ENCODE data around the gene PCK2. TPM values are rescaled to one million over a fixed set of nuclear protein-coding genes. Genes with fewer than 3 reads are reported as not detected.

PCK2 gene
- total RNA-seq, 2 donors from 2014 or later, result 133 to 173 TPM

- intact Hi-C loops (cut with DNase I), result no loop called here
- DNase-seq, result no peak
- no peaks in the 10 kb centered on the region for H3K36me3 ChIP-seq
- H3K27ac ChIP-seq, result no peak overlapping the region
- H3K4me1 ChIP-seq, result no peaks in the 10 kb centered on the region
- H3K27me3 ChIP-seq, result no peaks in the 10 kb centered on the region
- no peak overlapping the region for H3K9ac ChIP-seq (ENCODE audit: low read depth in 2 of 2, low read length in 2 of 2)
- H3K4me3 ChIP-seq, result no peak overlapping the region
- no peak for TF ChIP-seq CTCF (IDR thresholded peaks at IDR 0.05)
- no peaks in the 10 kb centered on the region for H3K9me3 ChIP-seq
Measured at GRCh38 chr14:24080142-24080530, 14.0 kb upstream of the PCK2 start.

GRCh38 chr14:24080888-24081738 lies 13.0 kb upstream of the PCK2 start:
- intact Hi-C loops (cut with DNase I), result no loop called here
- no peak for TF ChIP-seq CTCF (IDR thresholded peaks at IDR 0.05)
- H3K9ac ChIP-seq (ENCODE audit: low read depth in 2 of 2, low read length in 2 of 2), result peak overlapping the region; percentile 62 to 73

GRCh38 chr14:24081739-24082211 lies 12.3 kb upstream of the PCK2 start:
- TF ChIP-seq CTCF (IDR thresholded peaks at IDR 0.05), result no peak
- H3K4me3 ChIP-seq, result peak overlapping the region; percentile 72
- no peak for DNase-seq
- no peaks in the 10 kb centered on the region for H3K27me3 ChIP-seq
- intact Hi-C loops (cut with DNase I), result no loop called here
- peak overlapping the region; percentile 62 to 73 for H3K9ac ChIP-seq (ENCODE audit: low read depth in 2 of 2, low read length in 2 of 2)
- no peaks in the 10 kb centered on the region for H3K9me3 ChIP-seq
- no peaks in the 10 kb centered on the region for H3K36me3 ChIP-seq
- H3K4me1 ChIP-seq, result no peaks in the 10 kb centered on the region
- H3K27ac ChIP-seq, result peak overlapping the region; percentile 67

More at GRCh38 chr14:24080888-24081738, 13.0 kb upstream of the PCK2 start:
- Histone ChIP-seq H3K9me3 (no peaks in the 10 kb centered on the region), H3K27me3 (no peaks in the 10 kb centered on the region), H3K36me3 (no peaks in the 10 kb centered on the region), H3K4me1 (no peaks in the 10 kb centered on the region), H3K4me3 (peak overlapping the region; percentile 72), H3K27ac (peak overlapping the region; percentile 67)
- DNase-seq, result peak; percentile 86

- intact Hi-C loops (cut with DNase I), result no loop called here
- no peak for TF ChIP-seq CTCF (IDR thresholded peaks at IDR 0.05)
- Histone ChIP-seq H3K4me1 (no peaks in the 10 kb centered on the region), H3K36me3 (no peaks in the 10 kb centered on the region), H3K9ac (ENCODE audit: low read depth in 2 of 2, low read length in 2 of 2) (no peak overlapping the region), H3K27me3 (no peaks in the 10 kb centered on the region), H3K9me3 (no peaks in the 10 kb centered on the region), H3K27ac (no peak overlapping the region), H3K4me3 (no peak overlapping the region)
- no peak for DNase-seq
Measured at GRCh38 chr14:24082411-24083080, 11.6 kb upstream of the PCK2 start.

GRCh38 chr14:24083462-24083861 lies 10.6 kb upstream of the PCK2 start:
- Histone ChIP-seq H3K9ac (ENCODE audit: low read depth in 2 of 2, low read length in 2 of 2) (no peak overlapping the region), H3K4me3 (no peak overlapping the region), H3K27ac (no peak overlapping the region), H3K36me3 (no peaks in the 10 kb centered on the region), H3K9me3 (no peaks in the 10 kb centered on the region), H3K27me3 (no peaks in the 10 kb centered on the region), H3K4me1 (no peaks in the 10 kb centered on the region)
- intact Hi-C loops (cut with DNase I), result no loop called here
- TF ChIP-seq CTCF (IDR thresholded peaks at IDR 0.05), result no peak
- DNase-seq, result no peak
